Peyer's patch (tissue), 4 donors: Measurements from ENCODE around the gene HSP90AB1. TPM values are rescaled to one million over a fixed set of nuclear protein-coding genes. Genes with fewer than 3 reads are reported as not detected.
A peak's percentile ranks its signal among the peaks of the same experiment; 100 is the strongest.

Source experiments
- DNase-seq, 3 donors: peaks; one replicate each; pipeline ENCODE4 v3.0.0-alpha.2; 2017 to 2019
- H3K27ac ChIP-seq, 4 donors: fragments of 200-600 bp; sonication (generic); one replicate each; pipeline ENCODE4 v1.5.1; 2016 to 2019
- H3K27me3 ChIP-seq, 2 donors: fragments of 200-600 bp; sonication (generic); one replicate each; pipeline ENCODE4 v1.5.1; 2019
- H3K36me3 ChIP-seq, 3 donors: fragments of 200-600 bp; sonication (generic); one replicate each; pipeline ENCODE4 v1.5.1; 2016 to 2019
- H3K4me1 ChIP-seq, 4 donors: fragments of 200-600 bp; sonication (generic); one replicate each; pipeline ENCODE4 v1.5.1; 2016 to 2019
- H3K4me3 ChIP-seq, 4 donors: fragments of 200-600 bp; sonication (generic); 1 replicate in 3 of 4; 2 replicates in 1 of 4; pipeline ENCODE4 v1.5.1; 2016 to 2019; ENCODE audit warnings: mild to moderate bottlenecking in 1 of 4
- H3K9me3 ChIP-seq, 4 donors: fragments of 200-600 bp; sonication (generic); one replicate each; pipeline ENCODE4 v1.5.1; 2016 to 2019; ENCODE audit warnings: mild to moderate bottlenecking in 1 of 4
- POLR2A ChIP-seq, 2 donors: fragments of 450-650 bp; IDR thresholded peaks; one replicate each; pipeline ENCODE4 v1.5.1; 2017; ENCODE audit warnings: antibody characterized with exemption in 2 of 2, mild to moderate bottlenecking in 2 of 2, moderate library complexity in 2 of 2
- total RNA-seq, 4 donors: library from RNA; depleted of rRNA; stranded (reverse); fragments of >200 nt; gene quantifications; one replicate each; pipeline ENCODE4 v1.1.0, GENCODE V29; 2016
- TF ChIP-seq, protein P1 (sequence below), 6 experiments: fragments of 450-650 bp in 4 of 6; fragments of 200-600 bp in 2 of 6; sonication (generic) in 1 of 6; IDR thresholded peaks; one replicate each; pipeline ENCODE4 v1.5.1; 2017 to 2019; ENCODE audit warnings: antibody characterized with exemption in 6 of 6, mild to moderate bottlenecking in 3 of 6, moderate library complexity in 1 of 6

The HSP90AB1 gene
- total RNA-seq, 4 donors from 2014 or later = 181 to 330 (median 254) TPM

DNA sequence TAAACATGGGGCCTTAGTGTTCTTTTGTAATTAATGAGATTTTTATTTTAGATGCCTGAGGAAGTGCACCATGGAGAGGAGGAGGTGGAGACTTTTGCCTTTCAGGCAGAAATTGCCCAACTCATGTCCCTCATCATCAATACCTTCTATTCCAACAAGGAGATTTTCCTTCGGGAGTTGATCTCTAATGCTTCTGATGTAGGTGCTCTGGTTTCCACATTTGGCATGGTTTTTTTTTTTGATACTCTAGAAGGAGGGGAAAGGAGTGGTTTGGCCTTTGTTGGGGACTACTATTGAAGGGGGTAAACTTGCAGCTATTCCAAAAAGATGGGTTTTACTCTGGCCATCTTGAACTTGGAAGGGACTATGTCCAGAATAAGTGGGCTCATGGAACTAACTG lies 1.7 kb downstream of the HSP90AB1 start:
- no peak for DNase-seq
- TF ChIP-seq, protein P1, sequence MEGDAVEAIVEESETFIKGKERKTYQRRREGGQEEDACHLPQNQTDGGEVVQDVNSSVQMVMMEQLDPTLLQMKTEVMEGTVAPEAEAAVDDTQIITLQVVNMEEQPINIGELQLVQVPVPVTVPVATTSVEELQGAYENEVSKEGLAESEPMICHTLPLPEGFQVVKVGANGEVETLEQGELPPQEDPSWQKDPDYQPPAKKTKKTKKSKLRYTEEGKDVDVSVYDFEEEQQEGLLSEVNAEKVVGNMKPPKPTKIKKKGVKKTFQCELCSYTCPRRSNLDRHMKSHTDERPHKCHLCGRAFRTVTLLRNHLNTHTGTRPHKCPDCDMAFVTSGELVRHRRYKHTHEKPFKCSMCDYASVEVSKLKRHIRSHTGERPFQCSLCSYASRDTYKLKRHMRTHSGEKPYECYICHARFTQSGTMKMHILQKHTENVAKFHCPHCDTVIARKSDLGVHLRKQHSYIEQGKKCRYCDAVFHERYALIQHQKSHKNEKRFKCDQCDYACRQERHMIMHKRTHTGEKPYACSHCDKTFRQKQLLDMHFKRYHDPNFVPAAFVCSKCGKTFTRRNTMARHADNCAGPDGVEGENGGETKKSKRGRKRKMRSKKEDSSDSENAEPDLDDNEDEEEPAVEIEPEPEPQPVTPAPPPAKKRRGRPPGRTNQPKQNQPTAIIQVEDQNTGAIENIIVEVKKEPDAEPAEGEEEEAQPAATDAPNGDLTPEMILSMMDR (IDR thresholded peaks at IDR 0.05) = no peak
- TF ChIP-seq POLR2A (IDR thresholded peaks at IDR 0.05) = no peak
- H3K9me3 ChIP-seq = no peaks in the 10 kb centered on the region
- H3K36me3 ChIP-seq = peaks cover 0 to 48% (median 0%) of the 10 kb centered on the region in 3 donors
- H3K27ac ChIP-seq = peak overlapping the region in 2 of 4 donors; percentile 92 to 95
- H3K4me3 ChIP-seq = peak overlapping the region in 3 of 4 donors; percentile 81 to 84 (median 82)
- no peaks in the 10 kb centered on the region for H3K27me3 ChIP-seq
- peaks cover 0 to 35% (median 10%) of the 10 kb centered on the region in 4 donors for H3K4me1 ChIP-seq

DNA sequence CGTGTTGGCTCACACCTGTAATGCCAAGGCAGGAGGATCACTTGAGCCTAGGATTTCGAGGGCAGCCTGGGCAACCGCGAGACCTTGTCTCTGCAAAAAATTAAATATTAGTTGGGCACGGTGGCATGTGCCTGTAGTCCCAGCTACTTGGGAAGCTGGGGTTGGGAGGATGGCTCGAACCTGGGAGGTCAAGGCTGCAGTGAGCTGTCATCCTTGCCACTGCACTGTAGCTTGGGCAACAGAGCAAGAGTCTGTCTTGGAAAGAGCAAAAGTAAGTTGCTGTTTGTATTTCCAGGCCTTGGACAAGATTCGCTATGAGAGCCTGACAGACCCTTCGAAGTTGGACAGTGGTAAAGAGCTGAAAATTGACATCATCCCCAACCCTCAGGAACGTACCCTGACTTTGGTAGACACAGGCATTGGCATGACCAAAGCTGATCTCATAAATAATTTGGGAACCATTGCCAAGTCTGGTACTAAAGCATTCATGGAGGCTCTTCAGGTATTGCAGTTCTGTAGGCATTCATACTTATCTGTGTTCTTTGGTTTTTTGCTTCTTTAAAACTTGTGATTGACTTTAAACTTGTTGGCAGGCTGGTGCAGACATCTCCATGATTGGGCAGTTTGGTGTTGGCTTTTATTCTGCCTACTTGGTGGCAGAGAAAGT lies 2.3 kb downstream of the HSP90AB1 start:
- no peaks in the 10 kb centered on the region for H3K9me3 ChIP-seq
- H3K36me3 ChIP-seq = peaks cover 0 to 54% (median 0%) of the 10 kb centered on the region in 3 donors
- peak overlapping the region in 1 of 4 donors; percentile 92 for H3K27ac ChIP-seq
- no peaks in the 10 kb centered on the region for H3K27me3 ChIP-seq
- H3K4me3 ChIP-seq = no peak overlapping the region
- peaks cover 0 to 39% (median 10%) of the 10 kb centered on the region in 4 donors for H3K4me1 ChIP-seq
- DNase-seq = no peak
- TF ChIP-seq, protein P1 (IDR thresholded peaks at IDR 0.05) = no peak
- TF ChIP-seq POLR2A (IDR thresholded peaks at IDR 0.05) = no peak

DNA sequence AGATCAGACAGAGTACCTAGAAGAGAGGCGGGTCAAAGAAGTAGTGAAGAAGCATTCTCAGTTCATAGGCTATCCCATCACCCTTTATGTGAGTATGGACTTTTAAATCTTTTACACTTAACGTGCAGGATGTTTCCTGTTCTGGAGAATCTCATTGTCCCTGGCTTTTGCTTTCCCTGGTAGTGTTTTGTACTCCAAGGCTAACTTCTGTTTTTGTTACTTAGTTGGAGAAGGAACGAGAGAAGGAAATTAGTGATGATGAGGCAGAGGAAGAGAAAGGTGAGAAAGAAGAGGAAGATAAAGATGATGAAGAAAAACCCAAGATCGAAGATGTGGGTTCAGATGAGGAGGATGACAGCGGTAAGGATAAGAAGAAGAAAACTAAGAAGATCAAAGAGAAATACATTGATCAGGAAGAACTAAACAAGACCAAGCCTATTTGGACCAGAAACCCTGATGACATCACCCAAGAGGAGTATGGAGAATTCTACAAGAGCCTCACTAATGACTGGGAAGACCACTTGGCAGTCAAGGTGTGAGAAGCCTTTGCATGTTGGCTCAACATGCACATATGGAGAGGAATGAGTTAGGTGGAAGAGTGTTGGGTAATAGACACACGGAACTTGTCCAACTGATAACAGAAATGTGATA lies 3.3 kb downstream of the HSP90AB1 start:
- Histone ChIP-seq H3K4me3 (no peak overlapping the region), H3K27me3 (no peaks in the 10 kb centered on the region), H3K36me3 (peaks cover 0 to 64% (median 0%) of the 10 kb centered on the region in 3 donors), H3K4me1 (peaks cover 0 to 41% (median 10%) of the 10 kb centered on the region in 4 donors), H3K27ac (no peak overlapping the region), H3K9me3 (no peaks in the 10 kb centered on the region)
- no peak for TF ChIP-seq POLR2A (IDR thresholded peaks at IDR 0.05)
- TF ChIP-seq, protein P1 (IDR thresholded peaks at IDR 0.05) = no peak
- no peak for DNase-seq

DNA sequence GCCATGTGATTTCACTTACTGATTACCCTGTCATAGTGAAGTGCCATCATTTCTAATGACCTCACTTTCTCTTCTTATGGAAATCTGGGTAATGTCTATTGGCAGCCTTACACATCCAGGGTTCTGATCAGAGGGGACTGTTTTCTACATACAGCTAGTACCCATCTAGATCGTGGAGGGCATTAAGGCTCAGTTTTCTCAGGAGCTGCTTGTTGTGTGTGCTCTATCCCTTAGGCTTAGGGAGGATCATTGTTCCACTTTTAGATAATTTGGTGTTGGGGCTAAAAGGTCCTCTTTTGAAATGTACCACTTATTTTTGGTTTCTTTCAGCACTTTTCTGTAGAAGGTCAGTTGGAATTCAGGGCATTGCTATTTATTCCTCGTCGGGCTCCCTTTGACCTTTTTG lies 3.8 kb downstream of the HSP90AB1 start:
- H3K27ac ChIP-seq = no peak overlapping the region
- H3K36me3 ChIP-seq = peaks cover 0 to 65% (median 0%) of the 10 kb centered on the region in 3 donors
- H3K4me3 ChIP-seq = no peak overlapping the region
- TF ChIP-seq POLR2A (IDR thresholded peaks at IDR 0.05) = no peak
- TF ChIP-seq, protein P1 (IDR thresholded peaks at IDR 0.05) = no peak
- no peak for DNase-seq
- H3K27me3 ChIP-seq = no peaks in the 10 kb centered on the region
- peaks cover 0 to 38% (median 9%) of the 10 kb centered on the region in 4 donors for H3K4me1 ChIP-seq
- H3K9me3 ChIP-seq = no peaks in the 10 kb centered on the region

DNA sequence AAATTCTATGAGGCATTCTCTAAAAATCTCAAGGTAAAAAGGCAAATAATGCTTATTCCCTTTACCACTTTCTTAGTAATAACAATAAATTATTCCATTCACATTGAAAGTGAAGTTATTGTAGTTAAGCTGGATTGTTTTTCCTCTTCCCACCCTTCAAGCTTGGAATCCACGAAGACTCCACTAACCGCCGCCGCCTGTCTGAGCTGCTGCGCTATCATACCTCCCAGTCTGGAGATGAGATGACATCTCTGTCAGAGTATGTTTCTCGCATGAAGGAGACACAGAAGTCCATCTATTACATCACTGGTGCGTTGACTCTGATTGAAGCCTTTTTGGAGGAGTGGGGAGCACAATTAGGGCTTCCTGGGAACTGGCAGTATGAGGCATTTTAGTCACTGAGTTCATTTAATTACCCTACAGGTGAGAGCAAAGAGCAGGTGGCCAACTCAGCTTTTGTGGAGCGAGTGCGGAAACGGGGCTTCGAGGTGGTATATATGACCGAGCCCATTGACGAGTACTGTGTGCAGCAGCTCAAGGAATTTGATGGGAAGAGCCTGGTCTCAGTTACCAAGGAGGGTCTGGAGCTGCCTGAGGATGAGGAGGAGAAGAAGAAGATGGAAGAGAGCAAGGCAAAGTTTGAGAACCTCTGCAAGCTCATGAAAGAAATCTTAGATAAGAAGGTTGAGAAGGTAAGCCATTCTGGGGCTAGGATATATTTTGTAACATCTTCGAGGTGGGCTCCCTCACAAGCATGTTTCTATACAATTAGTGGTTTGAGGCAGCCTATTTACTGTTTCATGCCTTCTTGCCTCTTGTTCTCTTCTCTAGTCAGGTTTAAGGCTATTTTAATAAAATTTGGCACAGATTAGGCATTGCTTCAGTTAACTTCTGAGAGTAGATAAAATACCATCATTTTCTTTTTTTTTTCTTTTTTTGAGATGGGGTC lies 4.9 kb downstream of the HSP90AB1 start:
- peaks cover 4 to 43% (median 11%) of the 10 kb centered on the region in 4 donors for H3K4me1 ChIP-seq
- H3K27me3 ChIP-seq = no peaks in the 10 kb centered on the region
- H3K36me3 ChIP-seq = peaks cover 0 to 65% (median 0%) of the 10 kb centered on the region in 3 donors
- TF ChIP-seq POLR2A (IDR thresholded peaks at IDR 0.05) = no peak
- TF ChIP-seq, protein P1 (IDR thresholded peaks at IDR 0.05) = no peak
- H3K27ac ChIP-seq = no peak overlapping the region
- no peak overlapping the region for H3K4me3 ChIP-seq
- no peaks in the 10 kb centered on the region for H3K9me3 ChIP-seq
- no peak for DNase-seq
